Sigmoid colon (tissue), 7 donors: ENCODE data around the gene SAMD10. TPM values are rescaled to one million over a fixed set of nuclear protein-coding genes. Genes with fewer than 3 reads are reported as not detected.
"Not testable (repeated sequence)": the region's sequence is repeated elsewhere in the genome, so short reads cannot be mapped to it uniquely, and the experiment has no call there.

Experiments
- DNase-seq: peaks from one replicate; pipeline ENCODE4 v3.0.0-alpha.2; 2019
- H3K27ac ChIP-seq, 4 donors: fragments of 200-600 bp; sonication (generic); one replicate each; pipeline ENCODE4 v1.5.1; 2016 to 2019; ENCODE audit warnings: mild to moderate bottlenecking in 1 of 4
- H3K27me3 ChIP-seq, 3 donors: fragments of 200-600 bp; sonication (generic); one replicate each; pipeline ENCODE4 v1.5.1; 2019; ENCODE audit warnings: mild to moderate bottlenecking in 1 of 3
- H3K36me3 ChIP-seq, 4 donors: fragments of 200-600 bp; sonication (generic); one replicate each; pipeline ENCODE4 v1.5.1; 2016 to 2019
- H3K4me1 ChIP-seq, 4 donors: fragments of 200-600 bp; sonication (generic); one replicate each; pipeline ENCODE4 v1.5.1; 2017 to 2019
- H3K4me3 ChIP-seq, 4 donors: fragments of 200-600 bp; sonication (generic); one replicate each; pipeline ENCODE4 v1.5.1; 2017 to 2019; ENCODE audit warnings: mild to moderate bottlenecking in 2 of 4, moderate library complexity in 1 of 4
- H3K9me3 ChIP-seq, 4 donors: fragments of 200-600 bp in 3 of 4; sonication (generic) in 3 of 4; one replicate each; pipeline versions ENCODE4 v1.5.1 to v1.6.1; 2013 to 2019
- CTCF ChIP-seq, 4 experiments: fragments of 450-650 bp in 3 of 4; fragments of 200-600 bp in 1 of 4; IDR thresholded peaks; one replicate each; pipeline ENCODE4 v1.5.1; 2016 to 2019; ENCODE audit warnings: antibody characterized with exemption in 4 of 4, mild to moderate bottlenecking in 3 of 4, moderate library complexity in 2 of 4
- EP300 ChIP-seq, 4 donors: sonication (generic); formaldehyde crosslinking; IDR thresholded peaks; one replicate each; pipeline ENCODE4 v1.6.1; 2017; ENCODE audit warnings: antibody characterized with exemption in 4 of 4
- POLR2A ChIP-seq, 2 donors: fragments of 450-650 bp; IDR thresholded peaks; one replicate each; pipeline ENCODE4 v1.6.1; 2016; ENCODE audit warnings: antibody characterized with exemption in 2 of 2, mild to moderate bottlenecking in 2 of 2, moderate library complexity in 2 of 2
- POLR2AphosphoS5 ChIP-seq, 4 donors: sonication (generic); formaldehyde crosslinking; IDR thresholded peaks; one replicate each; pipeline ENCODE4 v1.6.1; 2017; ENCODE audit warnings: antibody characterized with exemption in 4 of 4
- WGBS, 2 donors: extraction: QIAGEN DNeasy Blood & Tissue Kit; methylation state at CpG; one replicate each; pipeline ENCODE4 v1.1.7; 2013; 5-methylcytosine and 5-hydroxymethylcytosine counted together
- intact Hi-C: fragments of 100-400 bp; cut with DNase I; formaldehyde crosslinking; loops from one replicate; pipeline ENCODE4 v1.15.1; 2023
- polyA plus RNA-seq, 3 donors: library from polyadenylated mRNA; stranded (reverse); fragments of 200-250 nt; gene quantifications; one replicate each; pipeline ENCODE4 v1.2.3, GENCODE V29; 2013
- small RNA-seq, 3 donors: library from RNA; depleted of rRNA; stranded (forward); fragments of <200 nt; gene quantifications; one replicate each; pipeline ENCODE3, GENCODE V24; 2016
- total RNA-seq, 4 donors: library from RNA; depleted of rRNA; stranded (reverse); fragments of >200 nt; gene quantifications; one replicate each; pipeline ENCODE4 v1.1.0, GENCODE V29; 2016
- donor health status: healthy with polysubstance abuse.
- donor health status: Bipolar disorder and iron deficiency.
- donor health status: healthy.

Gene SAMD10
- total and polyA plus RNA-seq, 7 donors, result 0.68 to 8.7 (median 2.8) TPM

GRCh38 chr20:63930971-63931553, 48.4 kb downstream of the SAMD10 start:
- Histone ChIP-seq H3K36me3 (peaks cover 29 to 85% (median 53%) of the 10 kb centered on the region in 4 donors), H3K4me3 (no peak overlapping the region), H3K4me1 (no peaks in the 10 kb centered on the region), H3K9me3 (no peaks in the 10 kb centered on the region), H3K27me3 (no peaks in the 10 kb centered on the region), H3K27ac (no peak overlapping the region)
- WGBS, 2 donors, result 56 to 85% methylated on average over 37 of the region's 37 CpGs
- TF ChIP-seq POLR2AphosphoS5 (IDR thresholded peaks at IDR 0.05) (no peak), CTCF (IDR thresholded peaks at IDR 0.05) (no peak), POLR2A (IDR thresholded peaks at IDR 0.05) (no peak), EP300 (IDR thresholded peaks at IDR 0.05) (no peak)
- intact Hi-C loops, result no loop called here
- no peak for DNase-seq

- H3K4me1 ChIP-seq, DNase-seq, H3K27ac ChIP-seq, H3K9me3 ChIP-seq, intact Hi-C loops, H3K4me3 ChIP-seq, H3K27me3 ChIP-seq: not testable (repeated sequence)
- WGBS, 2 donors, result 96 to 97% methylated on average over 31 of the region's 31 CpGs
- peaks cover 29 to 69% (median 50%) of the 10 kb centered on the region in 4 donors for H3K36me3 ChIP-seq
Observed at GRCh38 chr20:63929473-63929883, 50.0 kb downstream of the SAMD10 start.

GRCh38 chr20:63929071-63929470, 50.4 kb downstream of the SAMD10 start:
- no peak for DNase-seq
- no peak overlapping the region for H3K4me3 ChIP-seq
- 98% methylated on average over 26 of the region's 26 CpGs for WGBS, 2 donors
- H3K27me3 ChIP-seq, result no peaks in the 10 kb centered on the region
- intact Hi-C loops, result no loop called here
- no peaks in the 10 kb centered on the region for H3K4me1 ChIP-seq
- TF ChIP-seq EP300 (IDR thresholded peaks at IDR 0.05), result no peak
- H3K27ac ChIP-seq, result no peak overlapping the region
- H3K9me3 ChIP-seq, result no peaks in the 10 kb centered on the region
- peaks cover 29 to 65% (median 48%) of the 10 kb centered on the region in 4 donors for H3K36me3 ChIP-seq

GRCh38 chr20:63926298-63926697, 53.1 kb downstream of the SAMD10 start:
- Histone ChIP-seq H3K36me3 (peaks cover 19 to 43% (median 35%) of the 10 kb centered on the region in 4 donors), H3K27ac (no peak overlapping the region), H3K27me3 (no peaks in the 10 kb centered on the region), H3K4me3 (no peak overlapping the region), H3K4me1 (no peaks in the 10 kb centered on the region), H3K9me3 (no peaks in the 10 kb centered on the region)
- intact Hi-C loops, result no loop called here
- DNase-seq, result no peak
- 86 to 90% methylated on average over 8 of the region's 8 CpGs for WGBS, 2 donors
- no peak for TF ChIP-seq CTCF (IDR thresholded peaks at IDR 0.05)
- no peak for TF ChIP-seq POLR2AphosphoS5 (IDR thresholded peaks at IDR 0.05)
- TF ChIP-seq EP300 (IDR thresholded peaks at IDR 0.05), result no peak
- no peak for TF ChIP-seq POLR2A (IDR thresholded peaks at IDR 0.05)

GRCh38 chr20:63924241-63924640, 55.2 kb downstream of the SAMD10 start:
- intact Hi-C loops, result no loop called here
- Histone ChIP-seq H3K27ac (no peak overlapping the region), H3K27me3 (no peaks in the 10 kb centered on the region), H3K9me3 (no peaks in the 10 kb centered on the region), H3K4me3 (no peak overlapping the region), H3K4me1 (no peaks in the 10 kb centered on the region), H3K36me3 (peaks cover 13 to 28% (median 16%) of the 10 kb centered on the region in 4 donors)
- no peak for DNase-seq
- TF ChIP-seq EP300 (IDR thresholded peaks at IDR 0.05), result no peak
- TF ChIP-seq POLR2AphosphoS5 (IDR thresholded peaks at IDR 0.05), result no peak
- no peak for TF ChIP-seq CTCF (IDR thresholded peaks at IDR 0.05)
- TF ChIP-seq POLR2A (IDR thresholded peaks at IDR 0.05), result no peak
- WGBS, 2 donors, result 82 to 88% methylated on average over 9 of the region's 9 CpGs

Small RNA genes within 50 kb of the gene (small RNA-seq; reads per million reads assigned to genes)
- gene MIR647, result 0 reads per million in 3 donors

Other genes with a start within 250 kb of the SAMD10 start
- 1 to 10 TPM; 4.6 to 7.8 (median 6.4) TPM for gene LIME1, start 243.0 kb downstream of the SAMD10 start, total RNA-seq
- gene LIME1, start 243.0 kb downstream of the SAMD10 start, polyA plus RNA-seq, result 10 to 100 TPM in 1 of 3 donors, 1 to 10 TPM in 1, not detected in 1; 4.8 to 35.3 TPM
- 10 to 100 TPM; 25.2 to 78.2 (median 54.5) TPM for gene SLC2A4RG, start 239.9 kb downstream of the SAMD10 start, total RNA-seq
- gene SLC2A4RG, start 239.9 kb downstream of the SAMD10 start, polyA plus RNA-seq, result 10 to 100 TPM; 19.7 to 33.0 (median 33.0) TPM
- gene ZBTB46, start 148.4 kb downstream of the SAMD10 start, total RNA-seq, result 1 to 10 TPM; 3.4 to 5.3 (median 4.3) TPM
- gene ZBTB46, start 148.4 kb downstream of the SAMD10 start, polyA plus RNA-seq, result 1 to 10 TPM in 1 of 3 donors, under 1 TPM in 2; 0.23 to 3.6 (median 0.60) TPM
- not detected for gene ABHD16B, start 118.1 kb downstream of the SAMD10 start, total RNA-seq
- under 1 TPM in 1 of 3 donors, not detected in 2; 0.44 TPM for gene ABHD16B, start 118.1 kb downstream of the SAMD10 start, polyA plus RNA-seq
- 100 to 1,000 TPM in 3 of 4 donors, 10 to 100 TPM in 1; 84.7 to 109 (median 104) TPM for gene TPD52L2, start 114.4 kb downstream of the SAMD10 start, total RNA-seq
- 10 to 100 TPM; 71.7 to 84.2 (median 74.5) TPM for gene TPD52L2, start 114.4 kb downstream of the SAMD10 start, polyA plus RNA-seq
- 10 to 100 TPM; 25.0 to 36.4 (median 31.2) TPM for gene DNAJC5, start 84.5 kb downstream of the SAMD10 start, total RNA-seq
- gene DNAJC5, start 84.5 kb downstream of the SAMD10 start, polyA plus RNA-seq, result 10 to 100 TPM; 21.6 to 62.8 (median 41.6) TPM
- gene UCKL1, start 23.2 kb downstream of the SAMD10 start, total RNA-seq, result 10 to 100 TPM; 21.1 to 36.3 (median 24.9) TPM
- 10 to 100 TPM; 22.8 to 45.6 (median 26.1) TPM for gene UCKL1, start 23.2 kb downstream of the SAMD10 start, polyA plus RNA-seq
- 10 to 100 TPM in 2 of 4 donors, 1 to 10 TPM in 2; 5.1 to 10.8 (median 9.0) TPM for gene ZNF512B, start 9.7 kb downstream of the SAMD10 start, total RNA-seq
- 1 to 10 TPM in 2 of 3 donors, under 1 TPM in 1; 0.23 to 5.5 (median 1.2) TPM for gene ZNF512B, start 9.7 kb downstream of the SAMD10 start, polyA plus RNA-seq
- gene PRPF6, start 1.5 kb upstream of the SAMD10 start, total RNA-seq, result 10 to 100 TPM; 42.3 to 52.1 (median 46.9) TPM
- 10 to 100 TPM; 23.4 to 59.9 (median 26.4) TPM for gene PRPF6, start 1.5 kb upstream of the SAMD10 start, polyA plus RNA-seq
- 1 to 10 TPM in 1 of 4 donors, under 1 TPM in 3; under 0.01 to 1.1 (median 0.37) TPM for gene C20orf204, start 56.5 kb upstream of the SAMD10 start, total RNA-seq
- 1 to 10 TPM in 1 of 3 donors, not detected in 2; 1.7 TPM for gene C20orf204, start 56.5 kb upstream of the SAMD10 start, polyA plus RNA-seq
- gene SOX18, start 70.0 kb upstream of the SAMD10 start, total RNA-seq, result 1 to 10 TPM; 1.8 to 5.5 (median 3.8) TPM
- 10 to 100 TPM in 1 of 3 donors, 1 to 10 TPM in 1, under 1 TPM in 1; 0.69 to 11.9 (median 3.0) TPM for gene SOX18, start 70.0 kb upstream of the SAMD10 start, polyA plus RNA-seq
- gene TCEA2, start 83.6 kb upstream of the SAMD10 start, total RNA-seq, result 10 to 100 TPM; 41.7 to 50.5 (median 42.2) TPM
- 10 to 100 TPM in 2 of 3 donors, 1 to 10 TPM in 1; 2.1 to 14.0 (median 11.4) TPM for gene TCEA2, start 83.6 kb upstream of the SAMD10 start, polyA plus RNA-seq
- 10 to 100 TPM in 2 of 4 donors, 1 to 10 TPM in 2; 7.5 to 12.3 (median 10.5) TPM for gene RGS19, start 99.9 kb upstream of the SAMD10 start, total RNA-seq
- gene RGS19, start 99.9 kb upstream of the SAMD10 start, polyA plus RNA-seq, result 10 to 100 TPM; 11.1 to 22.0 (median 12.6) TPM
- 1 to 10 TPM in 1 of 4 donors, under 1 TPM in 3; 0.71 to 2.2 (median 0.89) TPM for gene OPRL1, start 100.4 kb upstream of the SAMD10 start, total RNA-seq
- 1 to 10 TPM in 1 of 3 donors, under 1 TPM in 1, not detected in 1; under 0.01 to 1.0 TPM for gene OPRL1, start 100.4 kb upstream of the SAMD10 start, polyA plus RNA-seq
- 1 to 10 TPM in 1 of 4 donors, not detected in 3; 1.5 TPM for gene LKAAEAR1, start 104.8 kb upstream of the SAMD10 start, total RNA-seq
- gene LKAAEAR1, start 104.8 kb upstream of the SAMD10 start, polyA plus RNA-seq, result under 1 TPM in 1 of 3 donors, not detected in 2; 0.19 TPM
- not detected for gene NPBWR2, start 127.9 kb upstream of the SAMD10 start, total RNA-seq
- gene NPBWR2, start 127.9 kb upstream of the SAMD10 start, polyA plus RNA-seq, result not detected
- gene MYT1, start 184.8 kb upstream of the SAMD10 start, total RNA-seq, result 1 to 10 TPM in 1 of 4 donors, under 1 TPM in 3; under 0.01 to 1.1 (median 0.22) TPM
- gene MYT1, start 184.8 kb upstream of the SAMD10 start, polyA plus RNA-seq, result under 1 TPM in 1 of 3 donors, not detected in 2; 0.31 TPM